Astrocyte of the spinal cord (primary cell): ENCODE data around the gene SLFN12.
A peak's percentile ranks its signal among the peaks of the same experiment; 100 is the strongest.

Experiments used
- DNase-seq: peaks from one replicate; pipeline ENCODE4 v3.0.0; 2011; ENCODE audit warnings: low read depth, low spot score
- H3K4me3 ChIP-seq: 2 replicates; pipeline ENCODE4 v1.5.1; 2011; ENCODE audit warnings: low read depth, mild to moderate bottlenecking, low read length, moderate library complexity
- in situ Hi-C: cut with HindIII; loops from 2 replicates; pipeline ENCODE4 v1.10.0; 2017; ENCODE audit warnings: low sequenced_read_pairs
- TF ChIP-seq, protein P1 (sequence below): IDR thresholded peaks from 2 replicates; pipeline ENCODE4 v1.5.1; 2012; ENCODE audit warnings: low read depth, mild to moderate bottlenecking, low read length, inconsistent platforms

The SLFN12 gene

DNA sequence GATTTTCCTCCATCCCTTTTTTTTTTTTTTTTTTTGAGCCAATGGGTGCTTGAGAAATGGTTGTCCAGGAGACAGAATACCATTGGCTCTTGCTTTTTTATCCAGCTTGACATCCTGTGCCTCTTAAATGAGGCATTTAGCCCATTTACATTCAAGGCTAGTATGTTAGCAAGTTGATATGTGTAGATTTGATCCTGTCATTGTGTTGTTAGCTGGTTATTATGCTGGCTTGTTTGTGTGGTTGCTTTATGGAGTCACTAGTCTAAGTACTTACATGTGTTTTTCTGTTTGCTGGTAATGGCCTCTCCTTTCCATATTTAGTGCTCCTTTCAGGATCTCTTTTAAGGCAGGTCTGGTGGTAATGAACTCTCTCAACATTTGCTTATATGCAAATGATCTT lies 44.8 kb downstream of the SLFN12 start:
- in situ Hi-C loops = no loop called here
- no peak overlapping the region for H3K4me3 ChIP-seq
- no peak for DNase-seq
- TF ChIP-seq, protein P1, sequence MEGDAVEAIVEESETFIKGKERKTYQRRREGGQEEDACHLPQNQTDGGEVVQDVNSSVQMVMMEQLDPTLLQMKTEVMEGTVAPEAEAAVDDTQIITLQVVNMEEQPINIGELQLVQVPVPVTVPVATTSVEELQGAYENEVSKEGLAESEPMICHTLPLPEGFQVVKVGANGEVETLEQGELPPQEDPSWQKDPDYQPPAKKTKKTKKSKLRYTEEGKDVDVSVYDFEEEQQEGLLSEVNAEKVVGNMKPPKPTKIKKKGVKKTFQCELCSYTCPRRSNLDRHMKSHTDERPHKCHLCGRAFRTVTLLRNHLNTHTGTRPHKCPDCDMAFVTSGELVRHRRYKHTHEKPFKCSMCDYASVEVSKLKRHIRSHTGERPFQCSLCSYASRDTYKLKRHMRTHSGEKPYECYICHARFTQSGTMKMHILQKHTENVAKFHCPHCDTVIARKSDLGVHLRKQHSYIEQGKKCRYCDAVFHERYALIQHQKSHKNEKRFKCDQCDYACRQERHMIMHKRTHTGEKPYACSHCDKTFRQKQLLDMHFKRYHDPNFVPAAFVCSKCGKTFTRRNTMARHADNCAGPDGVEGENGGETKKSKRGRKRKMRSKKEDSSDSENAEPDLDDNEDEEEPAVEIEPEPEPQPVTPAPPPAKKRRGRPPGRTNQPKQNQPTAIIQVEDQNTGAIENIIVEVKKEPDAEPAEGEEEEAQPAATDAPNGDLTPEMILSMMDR = no peak

DNA sequence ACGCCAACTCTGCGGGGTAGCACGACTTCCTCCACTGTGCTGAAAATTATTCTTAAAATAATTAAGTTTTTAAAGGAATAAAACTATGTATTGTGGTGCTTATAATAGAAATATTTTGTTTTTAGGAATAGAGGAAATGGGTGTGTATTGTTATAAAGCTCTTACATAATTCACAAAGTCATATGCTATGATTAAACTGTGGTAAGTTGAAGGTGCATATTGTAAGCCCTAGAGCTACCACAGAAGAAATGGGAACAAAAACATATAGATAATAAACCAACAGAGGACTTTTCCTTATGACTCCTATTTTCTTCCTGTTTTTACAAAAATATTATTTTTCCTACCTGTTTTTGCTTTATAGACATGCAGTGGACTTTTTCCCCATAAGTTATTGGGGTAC lies 54.6 kb downstream of the SLFN12 start:
- in situ Hi-C loops = no loop called here
- no peak overlapping the region for H3K4me3 ChIP-seq
- DNase-seq = no peak
- TF ChIP-seq, protein P1 = no peak

DNA sequence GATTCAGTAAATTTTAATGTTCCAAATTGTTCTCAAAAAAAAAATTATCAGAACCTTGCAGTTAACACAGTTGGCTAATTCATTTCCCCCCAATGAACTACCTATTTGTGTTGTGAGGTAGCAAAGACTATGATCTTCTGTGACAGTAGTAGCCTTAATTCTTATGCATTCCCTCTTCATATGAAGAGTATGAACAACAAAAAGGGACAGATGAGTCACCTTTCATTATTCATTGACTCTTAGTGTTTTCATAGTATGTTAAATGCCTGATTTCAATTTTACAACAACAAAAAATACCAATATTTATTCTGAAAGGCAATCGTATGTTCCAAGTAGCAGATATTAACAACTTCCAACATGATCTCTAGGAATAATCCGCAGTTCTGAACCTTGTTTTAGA lies 55.2 kb downstream of the SLFN12 start:
- no peak overlapping the region for H3K4me3 ChIP-seq
- no peak for DNase-seq
- TF ChIP-seq, protein P1 = no peak
- in situ Hi-C loops = no loop called here

DNA sequence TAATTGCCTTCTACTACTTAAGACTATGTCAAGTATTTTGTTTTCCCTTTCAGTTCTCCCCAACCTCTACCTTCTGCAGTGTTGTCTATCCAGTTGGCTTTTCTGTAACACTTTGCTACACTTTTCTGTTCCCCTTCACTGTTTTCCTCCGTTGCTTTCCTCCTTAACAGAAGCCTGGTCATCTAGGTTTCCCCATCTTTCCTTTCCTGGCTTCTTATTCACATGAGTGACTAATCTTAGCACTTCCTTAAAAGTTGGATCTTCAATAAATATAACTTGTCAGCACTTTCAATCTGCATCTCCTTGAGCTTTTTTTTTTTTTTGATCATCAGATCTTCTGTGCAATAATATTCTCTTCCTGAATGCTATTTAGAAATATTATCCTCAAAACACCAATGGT lies 56.1 kb downstream of the SLFN12 start:
- TF ChIP-seq, protein P1 = no peak
- in situ Hi-C loops = no loop called here
- H3K4me3 ChIP-seq = no peak overlapping the region
- no peak for DNase-seq

DNA sequence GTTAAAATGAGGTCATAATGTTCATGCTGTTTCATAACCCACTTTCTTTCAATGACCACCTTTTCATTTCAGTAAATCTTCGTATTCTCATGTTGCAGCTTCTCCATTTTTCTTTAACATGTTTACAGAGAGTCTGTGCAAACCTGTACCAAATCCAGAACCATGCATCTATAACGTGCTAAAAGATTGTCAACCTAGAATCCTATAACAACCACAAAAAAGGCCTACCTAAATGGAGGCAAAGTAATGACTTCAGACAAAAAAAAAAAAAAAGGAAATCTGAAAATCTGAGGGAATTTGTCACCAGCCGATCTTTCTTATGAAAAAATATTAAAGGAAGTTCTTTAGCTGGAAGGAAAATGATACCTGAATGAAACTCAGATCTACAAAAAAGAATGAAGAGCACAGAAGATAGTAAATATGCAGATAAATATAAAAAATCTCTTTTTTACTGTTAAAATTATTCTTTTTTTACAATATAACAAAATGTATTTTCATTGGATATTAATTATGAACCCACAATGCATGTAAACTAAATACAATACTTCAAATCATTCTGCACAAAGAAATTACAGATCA lies 57.4 kb downstream of the SLFN12 start:
- in situ Hi-C loops = no loop called here
- TF ChIP-seq, protein P1 = no peak
- H3K4me3 ChIP-seq = peak overlapping the region; percentile 49
- DNase-seq = no peak

DNA sequence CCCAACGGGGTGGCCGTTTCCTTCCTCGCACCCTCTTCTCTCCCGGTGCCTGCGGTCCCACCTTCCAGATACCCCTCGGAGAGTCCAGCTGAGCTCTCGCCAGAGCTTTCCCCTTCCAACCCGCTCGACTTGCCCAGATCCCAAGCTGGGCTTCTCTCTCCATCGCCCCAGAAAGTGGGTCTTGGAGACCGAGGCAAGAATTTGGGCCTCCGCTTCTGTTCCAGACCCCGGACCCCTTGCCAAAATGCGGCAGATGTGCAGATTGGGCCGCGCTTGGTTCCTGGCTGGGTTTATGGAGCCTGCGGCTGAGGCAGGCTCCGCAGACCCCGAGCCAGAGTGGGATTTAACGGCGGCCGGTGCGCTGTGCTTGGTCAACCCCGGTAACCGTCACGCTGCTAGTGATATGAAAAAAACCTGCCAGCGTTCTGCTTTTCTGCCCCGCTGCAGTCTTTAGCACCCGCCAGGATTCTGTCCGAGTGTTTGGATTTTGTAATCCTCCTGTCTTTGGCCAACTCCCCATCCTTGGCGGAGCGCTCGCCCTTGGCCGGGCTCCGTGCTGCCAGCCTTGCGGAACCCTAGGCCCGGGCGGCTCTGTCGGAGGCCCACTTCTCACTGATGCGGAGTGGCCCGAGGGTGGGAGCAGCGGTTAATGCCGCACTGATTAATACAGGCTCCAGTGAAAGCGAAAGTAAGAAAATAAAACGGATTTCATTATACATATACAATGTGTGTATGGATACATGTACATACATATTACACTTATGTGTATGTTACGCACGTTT lies 58.1 kb downstream of the SLFN12 start:
- H3K4me3 ChIP-seq = peak overlapping the region; percentile 49
- in situ Hi-C loops = no loop called here
- DNase-seq = peak; percentile 39
- TF ChIP-seq, protein P1 = no peak
